ENCODE results near the gene HERPUD2. TPM values are rescaled to one million over a fixed set of nuclear protein-coding genes. Genes with fewer than 3 reads are reported as not detected.

Gene HERPUD2
- total RNA-seq, 1 donor from 2014 or later = 36.1 TPM

DNA sequence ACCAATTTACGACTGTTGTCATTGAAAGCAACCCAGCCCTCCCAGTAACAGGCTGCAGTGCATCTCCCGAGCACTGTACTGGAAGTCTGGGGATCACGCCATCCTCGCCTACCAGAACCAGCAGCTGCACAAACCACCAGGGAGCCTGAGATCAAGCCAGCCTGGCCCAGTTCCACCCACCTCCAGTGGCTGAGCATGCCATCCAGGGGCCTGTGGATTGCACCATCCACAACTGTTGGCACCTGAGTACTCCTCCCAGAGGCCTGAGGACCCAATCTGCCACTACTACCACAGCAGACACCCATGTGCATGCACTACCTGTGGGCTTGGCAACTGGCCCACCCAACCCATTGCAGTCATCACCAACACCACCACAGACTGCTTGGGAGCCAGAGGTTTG is 44.2 kb downstream of the HERPUD2 start:
- DNase-seq (ENCODE audit: low read depth) = no peak
- H3K27me3 ChIP-seq (ENCODE audit: control insufficient read depth, insufficient read depth, low read length) = no peaks in the 10 kb centered on the region
- TF ChIP-seq, protein P1, sequence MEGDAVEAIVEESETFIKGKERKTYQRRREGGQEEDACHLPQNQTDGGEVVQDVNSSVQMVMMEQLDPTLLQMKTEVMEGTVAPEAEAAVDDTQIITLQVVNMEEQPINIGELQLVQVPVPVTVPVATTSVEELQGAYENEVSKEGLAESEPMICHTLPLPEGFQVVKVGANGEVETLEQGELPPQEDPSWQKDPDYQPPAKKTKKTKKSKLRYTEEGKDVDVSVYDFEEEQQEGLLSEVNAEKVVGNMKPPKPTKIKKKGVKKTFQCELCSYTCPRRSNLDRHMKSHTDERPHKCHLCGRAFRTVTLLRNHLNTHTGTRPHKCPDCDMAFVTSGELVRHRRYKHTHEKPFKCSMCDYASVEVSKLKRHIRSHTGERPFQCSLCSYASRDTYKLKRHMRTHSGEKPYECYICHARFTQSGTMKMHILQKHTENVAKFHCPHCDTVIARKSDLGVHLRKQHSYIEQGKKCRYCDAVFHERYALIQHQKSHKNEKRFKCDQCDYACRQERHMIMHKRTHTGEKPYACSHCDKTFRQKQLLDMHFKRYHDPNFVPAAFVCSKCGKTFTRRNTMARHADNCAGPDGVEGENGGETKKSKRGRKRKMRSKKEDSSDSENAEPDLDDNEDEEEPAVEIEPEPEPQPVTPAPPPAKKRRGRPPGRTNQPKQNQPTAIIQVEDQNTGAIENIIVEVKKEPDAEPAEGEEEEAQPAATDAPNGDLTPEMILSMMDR (IDR thresholded peaks at IDR 0.05; ENCODE audit: insufficient read depth, low read length, severe bottlenecking) = no peak
- no peak overlapping the region for H3K4me3 ChIP-seq (ENCODE audit: low read depth, low read length)
- FAIRE-seq = no peak
- peaks cover 5% of the 10 kb centered on the region for H3K36me3 ChIP-seq (ENCODE audit: control insufficient read depth, insufficient read depth, low read length)

DNA sequence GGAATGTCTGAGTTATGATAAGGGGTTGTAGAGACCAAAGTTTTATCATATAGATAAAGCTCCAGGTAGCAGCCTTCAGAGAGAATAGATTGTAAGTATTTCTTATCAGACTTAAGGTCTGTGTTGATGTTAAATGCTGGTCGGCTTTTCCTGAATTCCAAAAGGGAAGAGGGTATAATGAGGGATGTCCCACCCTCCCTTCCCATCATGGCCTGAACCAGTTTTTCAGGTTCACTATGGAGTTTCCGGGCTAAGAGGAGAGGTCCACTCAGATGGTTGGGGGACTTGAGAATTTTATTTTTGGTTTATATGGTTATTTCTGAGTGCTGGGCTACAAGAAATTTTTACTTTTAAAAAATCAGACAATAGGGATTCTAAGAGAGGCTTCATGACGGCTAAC is 45.2 kb downstream of the HERPUD2 start:
- Histone ChIP-seq H3K27me3 (ENCODE audit: control insufficient read depth, insufficient read depth, low read length) (no peaks in the 10 kb centered on the region), H3K36me3 (ENCODE audit: control insufficient read depth, insufficient read depth, low read length) (peaks cover 5% of the 10 kb centered on the region), H3K4me3 (ENCODE audit: low read depth, low read length) (no peak overlapping the region)
- TF ChIP-seq, protein P1 (IDR thresholded peaks at IDR 0.05; ENCODE audit: insufficient read depth, low read length, severe bottlenecking) = no peak
- DNase-seq (ENCODE audit: low read depth) (no peak), FAIRE-seq (no peak)

DNA sequence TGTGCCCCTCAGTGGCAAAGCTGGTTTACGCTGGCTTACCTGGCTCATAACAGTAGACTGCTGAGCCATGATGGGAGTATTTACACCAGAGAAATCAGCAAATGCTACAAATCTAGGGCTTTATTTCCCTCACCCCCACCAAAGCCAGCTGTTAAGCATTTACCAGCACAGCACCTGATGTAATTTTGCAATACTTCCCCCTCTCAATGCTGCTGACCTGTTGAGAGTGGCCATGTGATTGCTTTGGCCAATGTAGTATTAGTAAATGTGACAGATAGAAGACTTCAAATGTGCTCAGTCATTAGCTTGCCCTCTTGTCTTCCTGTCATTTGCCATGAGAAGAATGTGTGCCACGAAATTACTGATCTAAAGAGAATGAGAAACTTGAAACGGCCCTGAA is 46.6 kb downstream of the HERPUD2 start:
- Histone ChIP-seq H3K27me3 (ENCODE audit: control insufficient read depth, insufficient read depth, low read length) (no peaks in the 10 kb centered on the region), H3K36me3 (ENCODE audit: control insufficient read depth, insufficient read depth, low read length) (peaks cover 5% of the 10 kb centered on the region), H3K4me3 (ENCODE audit: low read depth, low read length) (no peak overlapping the region)
- TF ChIP-seq, protein P1 (IDR thresholded peaks at IDR 0.05; ENCODE audit: insufficient read depth, low read length, severe bottlenecking) = no peak
- no peak for FAIRE-seq
- DNase-seq (ENCODE audit: low read depth) = no peak

DNA sequence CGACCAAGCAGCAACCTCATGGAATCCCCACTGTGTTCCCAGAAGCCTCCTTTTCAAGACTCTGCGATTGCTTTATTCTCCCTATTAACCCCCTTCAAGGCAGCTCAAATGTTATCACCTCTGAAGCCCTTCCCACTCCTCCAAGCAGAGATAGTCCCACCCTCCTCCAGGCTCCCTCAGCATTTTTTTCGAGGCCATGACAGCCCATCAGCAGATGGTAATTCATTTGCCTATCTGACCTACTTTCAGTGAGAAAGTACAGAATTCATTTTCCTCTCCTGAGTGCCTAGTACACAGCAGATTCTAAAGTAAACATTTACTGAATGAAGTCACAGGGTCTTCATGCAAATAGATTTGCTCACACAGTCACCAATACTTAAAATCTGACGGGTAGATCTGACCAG is 47.8 kb downstream of the HERPUD2 start:
- TF ChIP-seq, protein P1 (IDR thresholded peaks at IDR 0.05; ENCODE audit: insufficient read depth, low read length, severe bottlenecking) = no peak
- Histone ChIP-seq H3K4me3 (ENCODE audit: low read depth, low read length) (no peak overlapping the region), H3K27me3 (ENCODE audit: control insufficient read depth, insufficient read depth, low read length) (no peaks in the 10 kb centered on the region), H3K36me3 (ENCODE audit: control insufficient read depth, insufficient read depth, low read length) (peaks cover 5% of the 10 kb centered on the region)
- FAIRE-seq (no peak), DNase-seq (ENCODE audit: low read depth) (no peak)

DNA sequence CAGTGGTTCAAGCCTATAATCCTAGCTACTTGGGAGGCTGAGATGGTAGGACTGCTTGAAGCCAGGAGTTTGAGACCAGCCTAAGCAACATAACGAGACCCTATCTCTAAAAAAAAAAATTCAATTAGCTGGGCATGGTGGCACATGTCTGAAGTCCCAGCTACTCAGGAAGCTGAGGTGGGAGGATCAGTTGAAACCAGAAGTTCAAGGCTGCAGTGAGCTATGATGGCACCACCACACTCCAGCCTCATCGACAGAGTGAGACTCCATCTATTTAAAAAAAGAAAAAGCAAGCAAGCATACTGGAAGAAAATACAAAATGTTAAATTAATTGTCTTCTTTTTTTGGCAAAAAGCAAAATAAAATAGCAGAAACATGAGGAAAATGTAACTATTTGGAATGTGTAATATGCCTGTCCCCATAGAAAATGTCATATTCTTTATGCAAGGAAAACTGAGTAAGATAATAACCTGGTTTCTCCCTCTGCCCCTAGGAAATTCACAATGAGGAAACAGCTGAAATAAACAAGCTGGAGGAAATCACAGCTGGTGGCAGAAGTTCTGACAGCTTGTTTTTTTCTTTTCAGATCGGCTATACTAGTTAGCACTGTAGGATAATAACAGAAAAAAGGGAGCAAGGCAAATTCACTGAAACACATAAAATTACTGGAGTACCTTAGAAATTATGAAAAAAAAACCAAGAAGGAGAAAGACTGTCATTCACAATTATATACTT is 48.5 kb downstream of the HERPUD2 start:
- FAIRE-seq (no peak), DNase-seq (ENCODE audit: low read depth) (no peak)
- Histone ChIP-seq H3K4me3 (ENCODE audit: low read depth, low read length) (no peak overlapping the region), H3K36me3 (ENCODE audit: control insufficient read depth, insufficient read depth, low read length) (peaks cover 5% of the 10 kb centered on the region), H3K27me3 (ENCODE audit: control insufficient read depth, insufficient read depth, low read length) (no peaks in the 10 kb centered on the region)
- TF ChIP-seq, protein P1 (IDR thresholded peaks at IDR 0.05; ENCODE audit: insufficient read depth, low read length, severe bottlenecking) = no peak

DNA sequence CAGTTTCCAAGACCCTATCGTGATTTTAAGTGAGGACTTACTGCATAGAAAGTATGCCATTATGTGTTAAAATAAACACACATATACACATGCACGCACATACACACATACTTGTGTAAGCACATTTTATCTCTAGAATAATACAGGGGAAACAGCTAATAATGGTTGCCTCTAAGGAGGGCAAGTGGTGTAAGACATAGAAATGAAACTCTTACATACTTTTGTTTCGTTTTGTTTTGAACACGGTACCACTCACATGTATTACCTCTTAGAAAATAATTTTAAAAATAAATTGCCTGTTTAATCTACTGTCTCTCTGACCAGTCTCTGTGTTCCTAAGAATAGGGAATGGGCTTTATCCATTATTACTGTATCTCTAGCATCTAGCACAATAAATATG is 49.2 kb downstream of the HERPUD2 start:
- DNase-seq (ENCODE audit: low read depth) (no peak), FAIRE-seq (no peak)
- Histone ChIP-seq H3K27me3 (ENCODE audit: control insufficient read depth, insufficient read depth, low read length) (no peaks in the 10 kb centered on the region), H3K4me3 (ENCODE audit: low read depth, low read length) (no peak overlapping the region), H3K36me3 (ENCODE audit: control insufficient read depth, insufficient read depth, low read length) (peaks cover 5% of the 10 kb centered on the region)
- TF ChIP-seq, protein P1 (IDR thresholded peaks at IDR 0.05; ENCODE audit: insufficient read depth, low read length, severe bottlenecking) = no peak

Measured in bronchial epithelial cell (primary cell).